Measurements from ENCODE around the gene WNT11.

DNA sequence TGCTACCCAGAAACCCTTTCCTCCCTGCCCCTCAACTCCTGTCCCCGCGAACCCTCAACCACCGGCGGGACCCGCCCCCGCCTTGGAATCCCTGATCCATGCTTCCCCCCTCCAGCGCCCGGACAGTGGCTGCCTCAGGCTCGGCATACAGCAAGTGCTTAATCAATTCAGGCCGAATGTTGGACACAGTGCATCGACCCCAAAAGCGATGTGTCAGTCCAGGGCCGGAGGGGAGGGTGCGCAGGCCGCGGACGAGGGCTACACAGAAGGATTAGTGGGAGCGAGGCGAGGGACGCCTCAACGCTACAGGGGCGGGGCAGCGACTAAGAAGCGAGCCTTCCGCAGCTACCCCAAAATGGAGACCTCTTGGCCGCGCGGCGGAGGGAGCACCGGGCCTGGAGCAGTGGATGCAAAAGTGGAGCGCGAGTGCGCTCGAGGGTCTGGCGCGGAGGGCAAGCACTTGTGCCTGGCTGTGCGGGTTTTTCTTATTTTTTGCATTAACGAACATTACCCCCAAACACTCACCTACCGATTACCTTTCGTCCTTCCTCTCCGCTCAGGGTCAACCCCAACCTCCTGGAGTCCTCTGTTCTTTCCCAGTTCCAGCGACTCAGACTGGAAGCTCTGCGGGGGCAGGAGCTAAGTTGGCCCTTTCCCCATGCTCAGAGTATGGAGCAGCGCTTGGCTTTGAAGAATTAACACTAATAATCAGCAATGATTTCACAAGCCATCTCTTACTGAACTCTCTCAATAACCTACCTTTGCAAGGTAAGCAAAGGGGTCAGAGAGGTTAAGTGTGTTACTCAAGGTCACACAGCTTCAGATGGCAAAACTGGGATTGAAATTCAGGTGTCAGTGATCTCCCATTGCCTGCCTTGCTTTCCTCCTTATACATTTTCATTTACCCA is 30.0 kb upstream of the WNT11 start:
- TF ChIP-seq EZH2 (IDR thresholded peaks at IDR 0.05; ENCODE audit: insufficient read depth, poor library complexity, severe bottlenecking) (no peak), EZH2phosphoT487 (IDR thresholded peaks at IDR 0.05; ENCODE audit: insufficient read depth, low read depth) (no peak)

All from GM23248 (cell line).